HepG2 (cell line): ENCODE results near the gene TK1. TPM values are rescaled to one million over a fixed set of nuclear protein-coding genes. Genes with fewer than 3 reads are reported as not detected.

Experiments
- AGO1 ChIP-seq: fragments of 200-400 bp; formaldehyde crosslinking; IDR thresholded peaks from 2 replicates; pipeline ENCODE4 v1.6.1; 2017; ENCODE audit warnings: mild to moderate bottlenecking, low read depth, low read length, moderate library complexity; ENCODE audit not compliant: poor library complexity, severe bottlenecking
- CC2D1A ChIP-seq: sonication (generic); formaldehyde crosslinking; IDR thresholded peaks from 2 replicates; pipeline ENCODE4 v1.8.1; 2023; ENCODE audit warnings: mild to moderate bottlenecking, missing genetic modification reagents
- ESRRA ChIP-seq: sonication (generic); formaldehyde crosslinking; IDR thresholded peaks from 2 replicates; pipeline ENCODE4 v1.5.1; 2020; ENCODE audit warnings: mild to moderate bottlenecking, low read depth, missing genetic modification reagents
- GATA4 ChIP-seq: sonication (generic); IDR thresholded peaks from 2 replicates; pipeline ENCODE4 v1.6.1; 2016; ENCODE audit warnings: antibody characterized with exemption, low read depth, borderline replicate concordance
- KAT8 ChIP-seq: IDR thresholded peaks from 2 replicates; pipeline ENCODE4 v1.6.1; 2016; ENCODE audit warnings: missing genetic modification reagents, missing compliant biosample characterization
- MIER3 ChIP-seq: IDR thresholded peaks from 2 replicates; pipeline ENCODE4 v1.6.1; 2016; ENCODE audit warnings: missing compliant biosample characterization, borderline replicate concordance
- NCOA5 ChIP-seq: sonication (generic); formaldehyde crosslinking; IDR thresholded peaks from 2 replicates; pipeline ENCODE4 v1.4.0; 2020; ENCODE audit warnings: missing genetic modification reagents
- NFKB2 ChIP-seq: sonication (generic); formaldehyde crosslinking; IDR thresholded peaks from 2 replicates; pipeline ENCODE4 v1.4.0; 2020; ENCODE audit warnings: missing genetic modification reagents, borderline replicate concordance
- NR2F2 ChIP-seq: IDR thresholded peaks from 2 replicates; pipeline ENCODE4 v1.6.1; 2012; ENCODE audit warnings: low read depth, inconsistent platforms, borderline replicate concordance
- PRMT3 ChIP-seq: sonication (generic); formaldehyde crosslinking; IDR thresholded peaks from 2 replicates; pipeline ENCODE4 v1.8.1; 2022; ENCODE audit warnings: low read depth, mild to moderate bottlenecking, moderate library complexity, missing genetic modification reagents, borderline replicate concordance
- RBM39 ChIP-seq: fragments of 200-400 bp; formaldehyde crosslinking; IDR thresholded peaks from one replicate; pipeline ENCODE4 v1.6.1; 2018; ENCODE audit warnings: antibody characterized with exemption, mild to moderate bottlenecking, low read depth, low read length; ENCODE audit not compliant: poor library complexity, severe bottlenecking
- SIX4 ChIP-seq: sonication (generic); formaldehyde crosslinking; IDR thresholded peaks from 2 replicates; pipeline ENCODE4 v1.4.0; 2020; ENCODE audit warnings: missing genetic modification reagents
- SMAD1 ChIP-seq: sonication (generic); formaldehyde crosslinking; IDR thresholded peaks from 2 replicates; pipeline ENCODE4 v1.4.0; 2020; ENCODE audit warnings: missing genetic modification reagents, low read depth, mild to moderate bottlenecking, borderline replicate concordance
- SP2 ChIP-seq: sonication (generic); formaldehyde crosslinking; IDR thresholded peaks from 2 replicates; pipeline ENCODE4 v1.5.1; 2020; ENCODE audit warnings: mild to moderate bottlenecking, missing genetic modification reagents
- TBX2 ChIP-seq: sonication (generic); formaldehyde crosslinking; IDR thresholded peaks from 2 replicates; pipeline ENCODE4 v1.5.0; 2020; ENCODE audit warnings: missing genetic modification reagents, mild to moderate bottlenecking, borderline replicate concordance
- YY1 ChIP-seq: IDR thresholded peaks from 2 replicates; pipeline ENCODE4 v1.6.1; 2011; ENCODE audit warnings: low read length, low read depth, moderate library complexity, mild to moderate bottlenecking; ENCODE audit not compliant: insufficient read depth, insufficient replicate concordance
- ZBTB42 ChIP-seq: sonication (generic); formaldehyde crosslinking; IDR thresholded peaks from 2 replicates; pipeline ENCODE4 v1.5.0; 2020; ENCODE audit warnings: mild to moderate bottlenecking, missing genetic modification reagents
- ZC3H4 ChIP-seq: sonication (generic); formaldehyde crosslinking; IDR thresholded peaks from 2 replicates; pipeline ENCODE4 v1.4.0; 2020; ENCODE audit warnings: missing genetic modification reagents, borderline replicate concordance
- ZFP37 ChIP-seq: sonication (generic); formaldehyde crosslinking; IDR thresholded peaks from 2 replicates; pipeline ENCODE4 v1.4.0; 2020; ENCODE audit warnings: missing genetic modification reagents, borderline replicate concordance
- ZNF33B ChIP-seq: sonication (generic); formaldehyde crosslinking; IDR thresholded peaks from 2 replicates; pipeline ENCODE4 v1.5.1; 2020; ENCODE audit warnings: mild to moderate bottlenecking, missing genetic modification reagents
- polyA plus RNA-seq, 8 experiments: library from polyadenylated mRNA; depleted of rRNA in 3 of 8; stranded (reverse) in 7 of 8; unstranded in 1 of 8; fragments of >200 nt; fragmentation: Illumina TruSeq in 4 of 8; extraction: Trizol in 4 of 8; gene quantifications; 2 replicates each; pipeline versions ENCODE4 v1.2.1 to v1.2.3, GENCODE V29; 2011 to 2016; ENCODE audit warnings: low read depth in 4 of 8, missing spikeins in 1 of 8, mixed read lengths in 1 of 8; ENCODE audit not compliant: insufficient read depth in 1 of 8
- total RNA-seq, 5 experiments: library from RNA; depleted of rRNA; stranded (reverse); fragments of >200 nt; fragmentation: Illumina TruSeq; extraction: Trizol; gene quantifications; 2 replicates each; pipeline ENCODE4 v1.2.3, GENCODE V29; 2016; ENCODE audit warnings: low read depth in 1 of 5
- TF ChIP-seq, protein P1 (sequence below), 2 experiments: sonication (generic) in 1 of 2; formaldehyde crosslinking in 1 of 2; IDR thresholded peaks; 2 replicates each; pipeline versions ENCODE4 v1.4.0 to v1.6.1; 2018 to 2020; ENCODE audit warnings: missing genetic modification reagents in 2 of 2, borderline replicate concordance in 1 of 2, low read depth in 1 of 2, mild to moderate bottlenecking in 1 of 2, missing biosample characterization in 1 of 2
- TF ChIP-seq, protein P2 (sequence below): sonication (generic); formaldehyde crosslinking; IDR thresholded peaks from 2 replicates; pipeline ENCODE4 v1.5.1; 2020; ENCODE audit warnings: mild to moderate bottlenecking, missing genetic modification reagents, moderate library complexity
- TF ChIP-seq, protein P3 (sequence below): sonication (generic); formaldehyde crosslinking; IDR thresholded peaks from 2 replicates; pipeline ENCODE4 v1.8.0; 2022; ENCODE audit warnings: mild to moderate bottlenecking, missing genetic modification reagents; ENCODE audit not compliant: insufficient replicate concordance

The TK1 gene
- total and polyA plus RNA-seq, 2 of the 13 experiments (the other 11 are each of a cell fraction or from before 2014, with no cell fraction given) = 45.0 to 96.0 TPM

DNA sequence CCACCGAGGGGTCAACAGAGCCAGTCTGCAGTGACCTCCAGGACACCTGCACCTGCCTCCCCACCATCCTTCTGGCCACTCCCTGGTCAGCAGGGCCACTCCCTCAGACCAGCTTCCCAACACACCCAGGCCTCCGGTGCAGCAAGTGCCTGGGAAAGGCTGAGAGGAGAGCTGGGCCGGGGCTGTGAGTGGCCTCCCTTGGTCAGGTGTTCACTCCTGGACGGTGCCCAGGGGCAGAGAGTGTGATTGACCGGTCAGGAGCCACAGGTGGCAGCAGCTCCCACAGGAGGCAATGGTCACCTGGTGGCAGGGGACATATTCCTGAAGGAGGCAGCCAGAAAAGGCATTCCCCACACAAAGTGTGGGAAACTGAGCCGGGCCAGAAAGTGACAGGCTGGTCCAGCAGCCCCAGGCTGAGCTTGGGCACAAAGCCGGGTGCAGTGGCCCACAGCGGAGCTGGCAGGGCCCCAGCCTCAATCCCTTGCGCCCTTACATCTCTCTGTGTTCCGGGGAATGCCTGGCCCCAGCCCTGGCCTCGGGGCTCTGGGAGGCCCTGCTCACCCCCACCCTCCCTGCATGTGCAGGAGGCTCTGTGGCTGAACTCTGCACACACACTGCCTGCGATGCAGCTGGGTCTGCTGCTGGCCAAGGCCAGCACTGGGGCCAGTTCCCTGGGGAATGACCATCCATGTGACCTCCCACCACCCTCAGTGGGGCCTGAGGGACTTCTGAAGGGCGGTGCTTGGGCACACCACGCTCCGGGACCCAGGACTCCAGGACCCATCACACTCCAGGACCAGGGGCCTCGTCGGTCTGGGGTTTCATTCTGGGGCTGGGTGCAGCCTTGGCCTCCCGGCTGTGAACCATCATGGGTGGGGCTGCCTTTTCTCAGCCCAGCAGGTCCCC, 41.9 kb downstream of the TK1 start (continued):
- TF ChIP-seq ZNF33B (CRISPR knock-in tag) (no peak; the same call in 1 of the 2 replicates), TBX2 (CRISPR knock-in tag) (peak; percentile 91), YY1 (no peak), ZBTB42 (CRISPR knock-in tag) (peak; percentile 17; the same call in 1 of the 2 replicates), MIER3 (CRISPR knock-in tag) (peak; percentile 43; the same call in 1 of the 2 replicates), CC2D1A (CRISPR knock-in tag) (no peak), NFKB2 (CRISPR knock-in tag) (no peak), SIX4 (CRISPR knock-in tag) (no peak), ESRRA (CRISPR knock-in tag) (no peak), SMAD1 (CRISPR knock-in tag) (0 out of 2 replicates have a peak, but pooled peaks have one; percentile 6), GATA4 (no peak), NCOA5 (no peak), ZC3H4 (CRISPR knock-in tag) (no peak), KAT8 (peak; percentile 60), SP2 (CRISPR knock-in tag) (no peak), AGO1 (no peak), ZFP37 (CRISPR knock-in tag) (peak; percentile 94; the same call in 1 of the 2 replicates), PRMT3 (CRISPR knock-in tag) (peak; percentile 64; the same call in 1 of the 2 replicates), RBM39 (peak; percentile 37), NR2F2 (no peak)
- TF ChIP-seq, protein P1, sequence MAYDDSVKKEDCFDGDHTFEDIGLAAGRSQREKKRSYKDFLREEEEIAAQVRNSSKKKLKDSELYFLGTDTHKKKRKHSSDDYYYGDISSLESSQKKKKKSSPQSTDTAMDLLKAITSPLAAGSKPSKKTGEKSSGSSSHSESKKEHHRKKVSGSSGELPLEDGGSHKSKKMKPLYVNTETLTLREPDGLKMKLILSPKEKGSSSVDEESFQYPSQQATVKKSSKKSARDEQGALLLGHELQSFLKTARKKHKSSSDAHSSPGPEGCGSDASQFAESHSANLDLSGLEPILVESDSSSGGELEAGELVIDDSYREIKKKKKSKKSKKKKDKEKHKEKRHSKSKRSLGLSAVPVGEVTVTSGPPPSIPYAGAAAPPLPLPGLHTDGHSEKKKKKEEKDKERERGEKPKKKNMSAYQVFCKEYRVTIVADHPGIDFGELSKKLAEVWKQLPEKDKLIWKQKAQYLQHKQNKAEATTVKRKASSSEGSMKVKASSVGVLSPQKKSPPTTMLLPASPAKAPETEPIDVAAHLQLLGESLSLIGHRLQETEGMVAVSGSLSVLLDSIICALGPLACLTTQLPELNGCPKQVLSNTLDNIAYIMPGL (CRISPR knock-in tag; IDR thresholded peaks at IDR 0.05; ENCODE audit: borderline replicate concordance in 1 of 2, low read depth in 1 of 2) = 0 out of 4 replicates have a peak, but pooled peaks of 1 of the 2 experiments have one; percentile 24
- TF ChIP-seq, protein P2, sequence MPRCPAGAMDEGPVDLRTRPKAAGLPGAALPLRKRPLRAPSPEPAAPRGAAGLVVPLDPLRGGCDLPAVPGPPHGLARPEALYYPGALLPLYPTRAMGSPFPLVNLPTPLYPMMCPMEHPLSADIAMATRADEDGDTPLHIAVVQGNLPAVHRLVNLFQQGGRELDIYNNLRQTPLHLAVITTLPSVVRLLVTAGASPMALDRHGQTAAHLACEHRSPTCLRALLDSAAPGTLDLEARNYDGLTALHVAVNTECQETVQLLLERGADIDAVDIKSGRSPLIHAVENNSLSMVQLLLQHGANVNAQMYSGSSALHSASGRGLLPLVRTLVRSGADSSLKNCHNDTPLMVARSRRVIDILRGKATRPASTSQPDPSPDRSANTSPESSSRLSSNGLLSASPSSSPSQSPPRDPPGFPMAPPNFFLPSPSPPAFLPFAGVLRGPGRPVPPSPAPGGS (CRISPR knock-in tag) = peak; percentile 93
- TF ChIP-seq, protein P3, sequence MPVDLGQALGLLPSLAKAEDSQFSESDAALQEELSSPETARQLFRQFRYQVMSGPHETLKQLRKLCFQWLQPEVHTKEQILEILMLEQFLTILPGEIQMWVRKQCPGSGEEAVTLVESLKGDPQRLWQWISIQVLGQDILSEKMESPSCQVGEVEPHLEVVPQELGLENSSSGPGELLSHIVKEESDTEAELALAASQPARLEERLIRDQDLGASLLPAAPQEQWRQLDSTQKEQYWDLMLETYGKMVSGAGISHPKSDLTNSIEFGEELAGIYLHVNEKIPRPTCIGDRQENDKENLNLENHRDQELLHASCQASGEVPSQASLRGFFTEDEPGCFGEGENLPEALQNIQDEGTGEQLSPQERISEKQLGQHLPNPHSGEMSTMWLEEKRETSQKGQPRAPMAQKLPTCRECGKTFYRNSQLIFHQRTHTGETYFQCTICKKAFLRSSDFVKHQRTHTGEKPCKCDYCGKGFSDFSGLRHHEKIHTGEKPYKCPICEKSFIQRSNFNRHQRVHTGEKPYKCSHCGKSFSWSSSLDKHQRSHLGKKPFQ = peak; percentile 20
